Activated T-cell treated with anti-CD3 and anti-CD28 coated beads for 24 hours (primary cell): ENCODE measurements around the gene FNBP1L.
"Not testable (repeated sequence)": the region's sequence is repeated elsewhere in the genome, so short reads cannot be mapped to it uniquely, and the experiment has no call there.

Experiments
- DNase-seq: peaks from one replicate; pipeline ENCODE4 v3.0.0-alpha.2; 2020; ENCODE audit warnings: low read depth

FNBP1L gene

DNA sequence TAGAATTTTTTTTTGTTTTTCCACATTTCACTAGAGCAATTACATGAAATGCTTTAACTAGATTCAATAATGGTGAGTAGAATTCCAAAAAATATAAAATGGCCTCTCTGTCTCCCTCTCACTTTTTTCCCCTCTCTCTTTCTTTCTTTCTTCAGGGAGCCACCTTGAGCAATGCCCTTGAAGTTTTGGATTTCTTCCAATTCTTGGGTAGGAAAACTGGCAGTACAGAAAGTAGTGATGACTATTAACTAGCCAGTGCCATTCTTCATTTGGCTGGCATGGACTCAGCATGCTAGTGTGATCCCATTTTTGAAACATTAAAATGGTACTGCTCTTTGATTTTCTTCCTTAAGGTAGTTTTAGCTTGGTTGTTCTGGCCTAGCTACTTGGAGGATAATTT, 4.5 kb upstream of the FNBP1L start:
- no peak for DNase-seq

DNA sequence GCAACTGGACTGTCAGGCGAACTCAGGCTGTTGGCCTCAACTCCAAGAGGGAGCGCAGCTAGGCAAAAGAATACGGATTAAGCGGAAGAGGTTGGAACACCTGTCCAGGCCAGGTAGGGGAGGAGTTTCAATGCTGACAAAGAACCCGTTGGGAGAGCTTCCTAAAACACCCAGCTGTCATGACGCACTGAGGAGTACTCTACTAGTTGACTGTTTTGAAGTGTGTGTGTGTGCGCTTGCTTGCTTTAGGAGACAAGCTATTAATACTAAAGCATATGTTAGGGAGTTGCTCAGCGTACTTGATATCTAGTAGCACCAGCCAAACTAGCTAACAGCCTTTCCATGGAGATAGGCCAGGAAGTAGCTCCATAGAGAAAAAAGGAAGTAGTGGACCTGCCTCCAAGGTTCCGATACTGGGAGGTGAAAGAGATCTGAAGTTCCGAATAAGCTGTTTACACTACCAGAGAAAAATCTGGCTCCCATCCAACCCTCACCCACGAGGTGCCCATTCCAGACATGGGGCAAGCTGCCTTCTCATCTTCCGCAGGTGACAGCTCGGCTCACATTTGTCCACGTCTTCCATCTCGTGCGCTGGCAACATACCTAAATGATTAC, 974 bp upstream of the FNBP1L start:
- DNase-seq: no peak

DNA sequence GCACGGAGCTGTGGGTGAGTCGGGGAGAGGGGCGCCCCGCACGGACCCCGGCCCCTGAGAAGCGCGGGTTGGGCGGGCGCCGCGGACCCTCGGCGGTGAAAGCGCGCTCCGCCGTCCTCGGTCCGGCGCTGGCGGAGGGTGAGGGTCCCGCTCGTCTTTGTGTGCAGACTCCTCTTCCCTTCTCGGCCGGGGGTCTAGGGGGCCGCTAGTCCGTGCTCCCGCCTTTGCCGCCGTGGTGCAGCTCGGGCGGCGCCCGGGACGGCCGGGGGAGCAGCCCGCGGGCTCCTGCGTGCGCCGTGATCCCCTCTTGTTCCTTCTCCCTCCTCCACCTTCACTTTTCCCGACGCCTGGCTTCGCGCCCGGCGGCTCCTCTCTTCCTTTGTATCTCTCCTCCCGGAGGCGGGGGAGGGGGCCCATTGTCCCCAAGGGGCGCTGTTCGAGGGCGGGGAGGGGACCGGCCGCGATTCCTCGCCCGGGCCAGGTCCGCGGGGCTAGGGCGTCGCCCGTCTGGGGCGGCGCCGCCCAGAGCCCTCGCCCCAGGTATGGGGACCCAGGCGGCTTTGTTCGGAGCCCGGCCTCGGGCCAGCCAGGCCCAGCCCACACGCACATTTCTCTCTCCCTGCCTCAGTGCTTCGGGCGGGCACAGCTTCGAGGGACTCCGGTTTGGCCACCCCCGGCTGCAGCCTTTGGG, 519 bp downstream of the FNBP1L start:
- no peak for DNase-seq

DNA sequence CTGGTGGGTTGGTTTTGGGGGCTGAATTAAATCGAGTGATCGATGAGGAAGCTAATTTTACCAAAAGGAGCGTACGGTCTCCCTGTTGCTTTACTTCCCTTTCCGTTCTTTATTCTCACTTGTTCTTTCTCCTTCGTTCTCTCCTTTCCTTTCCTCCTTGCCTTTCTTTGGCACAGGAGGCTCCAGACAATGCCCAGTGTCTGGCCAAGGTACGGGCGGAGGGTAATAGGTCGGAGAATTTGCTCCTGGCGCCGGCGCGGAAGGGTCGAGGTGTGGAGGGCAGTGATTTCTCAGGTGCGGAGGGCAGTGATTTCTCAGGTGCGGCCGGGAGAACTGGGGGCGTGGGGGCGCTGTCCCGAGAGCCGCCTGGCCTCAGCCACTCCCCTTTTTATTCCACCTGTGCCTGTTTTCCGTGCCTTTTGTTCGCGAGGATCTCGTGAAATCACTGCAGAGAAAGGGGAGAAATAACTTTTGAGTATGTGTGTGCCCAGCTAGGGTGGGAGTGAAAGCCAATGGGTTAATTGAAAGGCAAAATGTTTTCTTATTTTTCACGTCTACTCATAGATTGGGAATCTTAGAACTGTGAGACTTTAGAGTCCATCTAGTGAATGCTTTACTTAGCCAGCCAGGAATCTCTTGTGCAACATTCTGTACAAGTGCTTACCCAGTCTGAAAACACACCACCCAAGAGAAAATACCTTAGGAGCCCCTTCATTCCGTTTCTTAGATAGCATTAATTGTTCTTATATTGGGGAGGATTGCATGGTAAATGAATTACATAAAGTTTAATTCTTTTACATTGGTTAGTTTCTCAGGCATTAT, 1.3 kb downstream of the FNBP1L start:
- no peak for DNase-seq

DNA sequence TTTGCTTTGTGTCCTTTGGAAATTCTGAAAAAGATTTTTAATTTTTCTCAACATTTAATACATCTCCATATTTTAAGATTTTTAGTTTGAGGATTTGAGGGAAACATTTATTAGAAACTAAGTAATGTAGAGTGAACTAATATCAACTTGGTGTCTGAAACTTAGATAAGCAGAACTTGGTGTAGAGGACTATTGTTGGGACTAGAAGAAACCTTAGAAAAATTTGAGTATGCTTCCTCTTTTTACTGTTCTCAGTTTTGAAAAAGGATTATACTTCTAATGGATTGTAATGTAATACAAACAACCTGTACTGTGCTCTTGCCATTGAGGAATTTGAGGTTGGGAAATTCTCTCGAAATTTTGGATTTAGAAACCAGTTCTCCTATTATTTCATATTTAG, 2.4 kb downstream of the FNBP1L start:
- DNase-seq: no peak

DNA sequence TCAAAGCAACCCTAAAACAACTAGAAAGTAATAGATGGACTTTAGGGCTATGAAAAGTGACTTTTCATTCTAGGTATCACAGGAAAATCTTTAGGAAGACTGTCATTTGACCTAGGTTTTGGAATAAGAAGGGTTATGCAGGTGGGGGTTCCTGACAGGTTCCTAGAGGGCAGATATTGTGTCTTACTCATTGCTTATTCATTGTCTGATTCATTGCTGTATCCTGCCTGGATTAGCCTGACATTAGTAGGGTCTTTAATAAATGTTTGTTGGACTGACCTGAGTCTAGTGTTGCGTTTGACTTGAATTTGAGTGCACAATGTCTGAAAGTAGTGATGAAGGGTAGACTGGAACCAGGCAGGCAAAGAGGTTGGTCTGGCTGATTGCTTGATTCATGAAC, 6.0 kb downstream of the FNBP1L start:
- DNase-seq: no peak

DNA sequence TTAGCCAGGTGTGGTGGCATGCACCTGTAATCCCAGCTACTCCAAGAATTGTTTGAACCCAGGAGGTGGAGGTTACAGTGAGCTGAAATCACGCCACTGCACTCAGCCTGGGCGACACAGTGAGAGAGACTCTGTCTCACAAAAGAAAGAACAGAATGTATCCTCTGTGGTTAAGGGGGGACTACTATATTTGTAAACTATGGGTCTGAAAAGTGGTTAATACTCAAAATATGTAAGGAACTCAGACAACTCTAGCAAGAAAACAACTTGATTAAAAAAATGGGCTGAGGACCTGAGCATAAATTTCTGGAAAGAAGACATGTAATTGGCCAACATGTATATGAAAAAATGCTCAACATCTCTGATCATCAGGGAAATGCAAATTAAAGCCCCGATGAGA, 11.2 kb downstream of the FNBP1L start:
- no peak for DNase-seq

DNA sequence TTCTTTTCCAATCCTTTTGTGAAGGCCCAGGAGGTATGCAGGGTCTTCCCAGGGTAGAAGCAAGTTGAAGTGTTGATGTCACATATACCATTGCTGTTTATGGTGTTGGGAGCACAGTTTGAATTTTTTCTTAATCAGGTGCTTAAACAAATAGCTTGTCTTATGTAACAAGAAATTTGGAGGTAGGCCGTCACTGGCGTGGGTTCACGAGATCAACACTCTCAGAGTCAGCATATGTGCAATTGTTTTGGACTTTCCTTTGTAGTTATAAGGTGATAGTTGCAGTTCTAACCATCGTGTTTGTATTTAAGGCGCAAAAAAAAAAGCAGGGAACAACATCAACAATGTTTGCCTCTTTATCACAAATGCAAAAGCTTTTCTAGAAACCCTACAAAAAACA, 13.3 kb downstream of the FNBP1L start:
- no peak for DNase-seq

DNA sequence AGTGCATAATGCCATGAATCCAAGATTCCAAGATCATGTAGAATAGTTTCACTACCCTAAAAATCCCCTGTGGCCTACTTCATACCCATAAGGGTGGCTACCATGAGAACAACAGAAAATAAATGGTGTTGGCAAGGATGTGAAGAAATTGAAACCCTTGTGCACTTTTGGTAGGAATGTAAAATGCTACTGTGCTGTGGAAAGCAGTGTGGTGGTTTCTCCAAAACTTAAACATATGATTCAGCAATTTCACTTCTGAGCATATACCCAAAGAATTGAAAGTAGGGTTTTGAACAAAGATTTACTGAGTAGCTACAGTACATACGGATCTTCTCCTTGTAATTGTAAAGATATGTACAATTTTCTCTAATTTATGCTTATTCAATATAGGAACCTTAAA, 16.0 kb downstream of the FNBP1L start:
- DNase-seq: no peak

- not testable (repeated sequence) for DNase-seq
Observed at GRCh38 chr1:93465371-93466082, 17.6 kb downstream of the FNBP1L start.

DNA sequence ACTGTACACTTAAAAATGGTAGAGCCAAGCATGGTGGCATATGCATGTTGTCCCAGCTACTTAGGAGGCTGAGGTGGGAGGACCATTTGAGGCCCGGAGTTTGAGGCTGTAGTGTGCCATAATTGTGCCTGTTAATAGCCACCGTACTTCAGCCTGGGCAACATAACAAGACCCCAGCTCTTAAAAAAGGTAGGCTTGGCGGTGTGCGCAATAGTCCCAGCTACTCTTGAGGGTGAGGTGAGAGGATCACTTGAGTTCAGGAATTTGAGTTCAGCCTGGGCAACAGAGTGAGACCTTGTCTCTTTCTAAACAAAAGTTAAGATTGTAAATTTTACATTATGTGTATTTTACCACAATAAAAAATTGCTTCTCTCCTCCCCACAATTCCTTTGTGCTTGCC, 19.7 kb downstream of the FNBP1L start:
- DNase-seq: no peak

DNA sequence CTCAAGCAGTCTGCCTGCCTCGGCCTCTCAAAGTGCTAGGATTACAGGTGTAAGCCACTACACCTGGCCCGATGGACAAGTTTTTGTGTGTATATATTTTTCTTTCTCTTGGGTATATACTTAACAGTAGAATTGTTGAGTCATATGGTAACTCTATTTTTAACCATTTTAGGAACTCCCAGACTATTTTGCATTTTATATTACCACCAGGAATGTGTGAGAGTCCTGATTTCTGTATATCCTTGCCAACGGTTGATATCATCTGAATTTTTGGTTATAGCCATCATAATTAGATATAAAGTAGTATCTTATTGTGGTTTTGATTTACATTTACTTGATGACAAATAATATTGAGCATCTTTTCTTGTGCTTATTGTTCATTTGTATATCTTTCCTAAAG, 20.7 kb downstream of the FNBP1L start:
- no peak for DNase-seq

DNA sequence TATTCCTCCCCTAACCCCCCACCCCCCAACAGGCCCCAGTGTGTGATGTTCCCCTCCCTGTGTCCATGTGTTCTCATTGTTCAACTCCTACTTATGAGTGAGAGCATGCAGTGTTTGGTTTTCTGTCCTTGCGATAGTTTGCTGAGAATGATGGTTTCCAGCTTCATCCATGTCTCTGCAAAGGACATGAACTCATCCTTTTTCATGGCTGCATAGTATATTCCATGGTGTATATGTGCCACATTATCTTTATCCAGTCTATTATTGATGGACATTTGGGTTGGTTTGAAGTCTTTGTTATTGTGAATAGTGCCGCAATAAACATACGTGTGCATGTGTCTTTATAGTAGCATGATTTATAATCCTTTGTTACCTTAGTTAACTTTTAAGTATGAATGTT, 21.3 kb downstream of the FNBP1L start:
- not testable (repeated sequence) for DNase-seq

DNA sequence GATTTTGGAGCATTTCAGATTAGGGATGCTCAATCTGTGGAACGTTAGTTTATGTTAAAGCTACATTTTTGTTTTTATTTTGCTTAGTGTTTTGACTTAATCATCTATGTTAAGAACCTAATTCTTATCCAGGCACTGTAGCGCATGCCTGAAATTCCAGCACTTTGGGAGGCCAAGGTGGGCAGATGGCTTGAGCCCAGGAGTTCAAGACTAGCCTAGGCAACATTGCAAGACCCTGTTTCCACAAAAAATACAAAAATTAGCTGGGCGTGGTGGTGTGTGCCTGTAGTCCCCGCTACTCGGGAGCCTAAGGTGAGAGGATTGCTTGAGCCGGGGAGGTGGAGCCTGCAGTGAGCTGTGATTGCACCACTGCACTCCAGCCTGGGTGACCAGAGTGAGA, 23.4 kb downstream of the FNBP1L start:
- no peak for DNase-seq

DNA sequence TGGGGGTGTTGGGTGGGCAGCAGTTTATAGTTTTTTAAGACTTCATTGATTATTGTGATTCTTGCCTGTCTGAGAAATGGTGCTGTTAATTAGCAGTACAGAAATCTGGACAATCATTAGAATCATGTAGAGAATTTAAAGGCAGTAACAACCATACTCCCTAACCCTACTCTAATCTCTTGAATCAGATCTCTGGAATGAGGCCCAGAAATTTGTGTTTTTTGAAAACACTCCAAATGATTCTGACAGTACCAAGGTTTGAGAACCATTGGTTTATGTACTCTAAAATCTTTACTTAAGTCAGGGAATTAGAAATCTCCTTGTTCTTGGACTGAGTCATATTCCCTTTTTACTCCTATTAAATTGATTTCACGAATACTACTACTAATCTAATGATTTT, 24.0 kb downstream of the FNBP1L start:
- DNase-seq: no peak

- DNase-seq: no peak
Observed at GRCh38 chr1:93474321-93474720, 26.4 kb downstream of the FNBP1L start.

GRCh38 chr1:93475681-93476080, 27.8 kb downstream of the FNBP1L start:
- no peak for DNase-seq

- DNase-seq: not testable (repeated sequence)
Observed at GRCh38 chr1:93479133-93479745, 31.3 kb downstream of the FNBP1L start.

- not testable (repeated sequence) for DNase-seq
Observed at GRCh38 chr1:93481899-93482298, 34.0 kb downstream of the FNBP1L start.

GRCh38 chr1:93483200-93483599, 35.3 kb downstream of the FNBP1L start:
- no peak for DNase-seq

- DNase-seq: no peak
Observed at GRCh38 chr1:93483606-93484005, 35.7 kb downstream of the FNBP1L start.

DNA sequence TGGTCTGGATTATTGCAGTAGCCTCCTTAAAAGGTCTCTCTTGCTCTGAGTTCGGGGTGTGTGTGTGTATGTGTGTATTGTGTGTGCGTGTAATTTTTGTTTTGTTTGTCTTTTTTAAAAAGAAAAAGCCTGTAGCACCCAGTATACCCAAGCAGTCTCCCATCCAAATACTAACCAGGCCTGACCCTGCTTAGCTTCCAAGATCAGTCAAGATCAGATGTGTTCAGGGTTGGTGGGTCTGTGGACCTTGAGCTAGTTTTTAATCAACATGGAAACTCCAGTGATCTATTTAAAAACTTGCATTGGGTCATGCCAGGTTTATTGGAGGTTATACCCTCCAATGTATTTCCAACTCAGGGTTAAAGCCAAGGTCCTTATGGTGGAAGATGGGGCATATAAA, 40.3 kb downstream of the FNBP1L start:
- DNase-seq: no peak
